Measurements from ENCODE around the gene PPAT.

DNA sequence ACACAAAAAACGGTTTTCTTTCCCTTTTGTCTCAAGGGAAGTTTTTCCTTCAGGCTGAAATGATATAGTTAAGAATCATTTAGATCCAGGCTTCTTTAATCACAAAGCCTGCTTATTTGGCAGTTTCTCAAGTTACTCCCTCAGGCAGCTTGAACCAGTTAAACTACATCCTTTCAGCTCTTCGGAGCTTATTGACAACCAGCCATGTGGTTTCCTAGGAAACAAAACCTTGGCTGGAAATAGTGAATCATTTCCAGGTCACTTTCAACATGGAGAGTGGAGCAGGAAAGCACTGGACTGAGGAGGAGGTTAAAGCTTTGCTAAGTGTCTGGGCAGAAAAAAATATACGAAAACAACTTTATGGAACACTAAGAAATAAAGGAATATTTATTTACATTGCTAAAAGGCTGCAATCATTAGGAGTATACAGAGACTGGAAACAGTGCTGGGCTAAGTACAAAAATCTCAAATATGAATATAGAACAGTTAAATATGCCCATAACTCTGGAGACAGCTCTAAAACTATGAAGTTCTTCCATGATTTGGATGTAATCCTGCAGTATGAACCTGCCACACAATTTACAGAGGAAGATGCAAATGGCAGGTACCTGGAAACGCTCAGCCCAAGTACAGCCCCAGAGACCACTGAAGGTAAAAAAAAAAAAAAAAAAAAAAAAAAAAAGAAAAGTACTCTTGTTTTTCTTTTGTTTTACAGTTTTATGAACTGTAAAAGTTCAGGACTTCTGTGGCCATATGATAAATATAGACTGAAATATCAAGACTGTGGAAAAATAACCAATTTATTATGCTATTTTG lies 25.0 kb downstream of the PPAT start:
- TF ChIP-seq, protein P1, sequence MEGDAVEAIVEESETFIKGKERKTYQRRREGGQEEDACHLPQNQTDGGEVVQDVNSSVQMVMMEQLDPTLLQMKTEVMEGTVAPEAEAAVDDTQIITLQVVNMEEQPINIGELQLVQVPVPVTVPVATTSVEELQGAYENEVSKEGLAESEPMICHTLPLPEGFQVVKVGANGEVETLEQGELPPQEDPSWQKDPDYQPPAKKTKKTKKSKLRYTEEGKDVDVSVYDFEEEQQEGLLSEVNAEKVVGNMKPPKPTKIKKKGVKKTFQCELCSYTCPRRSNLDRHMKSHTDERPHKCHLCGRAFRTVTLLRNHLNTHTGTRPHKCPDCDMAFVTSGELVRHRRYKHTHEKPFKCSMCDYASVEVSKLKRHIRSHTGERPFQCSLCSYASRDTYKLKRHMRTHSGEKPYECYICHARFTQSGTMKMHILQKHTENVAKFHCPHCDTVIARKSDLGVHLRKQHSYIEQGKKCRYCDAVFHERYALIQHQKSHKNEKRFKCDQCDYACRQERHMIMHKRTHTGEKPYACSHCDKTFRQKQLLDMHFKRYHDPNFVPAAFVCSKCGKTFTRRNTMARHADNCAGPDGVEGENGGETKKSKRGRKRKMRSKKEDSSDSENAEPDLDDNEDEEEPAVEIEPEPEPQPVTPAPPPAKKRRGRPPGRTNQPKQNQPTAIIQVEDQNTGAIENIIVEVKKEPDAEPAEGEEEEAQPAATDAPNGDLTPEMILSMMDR (IDR thresholded peaks at IDR 0.05): no peak
- no peak for TF ChIP-seq EZH2 (IDR thresholded peaks at IDR 0.05; ENCODE audit: borderline replicate concordance, insufficient read depth, low read depth, low read length, poor library complexity, severe bottlenecking)
